SU-DHL-6 (cell line): ENCODE measurements around the gene JSRP1.

Experiments
- H2AFZ ChIP-seq: fragments of 200-600 bp; sonication (generic); 2 replicates; pipeline ENCODE4 v1.6.1; 2014; ENCODE audit warnings: low read depth, mild to moderate bottlenecking, moderate library complexity, mixed read lengths, antibody characterized with exemption, low read length; ENCODE audit not compliant: severe bottlenecking
- H3F3A ChIP-seq: fragments of 200-600 bp; shearing (Covaris generic); 2 replicates; pipeline ENCODE4 v1.6.0; 2016; ENCODE audit warnings: antibody characterized with exemption, mild to moderate bottlenecking; ENCODE audit not compliant: insufficient read depth
- H3K27ac ChIP-seq: fragments of 200-600 bp; sonication (generic); 2 replicates; pipeline ENCODE4 v1.5.1; 2016; ENCODE audit warnings: low read depth, mild to moderate bottlenecking, low read length, moderate library complexity, mixed read lengths
- H3K27me3 ChIP-seq: fragments of 200-600 bp; sonication (generic), shearing (Covaris generic); 2 replicates; pipeline ENCODE4 v1.6.0; 2014; ENCODE audit warnings: mild to moderate bottlenecking, low read length
- H3K36me3 ChIP-seq: fragments of 200-600 bp; sonication (generic); 2 replicates; pipeline ENCODE4 v1.6.1; 2014; ENCODE audit warnings: mild to moderate bottlenecking, low read length, mixed read lengths
- H3K4me2 ChIP-seq: fragments of 300-600, 200-600 bp; shearing (Covaris generic), sonication (generic); 2 replicates; pipeline ENCODE4 v1.6.0; 2014; ENCODE audit warnings: low read length, low read depth, mild to moderate bottlenecking; ENCODE audit not compliant: poor library complexity, severe bottlenecking
- H3K4me3 ChIP-seq: fragments of 200-600 bp; sonication (generic); 2 replicates; pipeline ENCODE4 v1.5.1; 2014; ENCODE audit warnings: antibody characterized with exemption, low read length, mild to moderate bottlenecking, mixed read lengths; ENCODE audit not compliant: insufficient read depth, poor library complexity, severe bottlenecking
- H3K79me2 ChIP-seq: fragments of 200-600 bp; sonication (generic); 2 replicates; pipeline ENCODE4 v1.6.1; 2014; ENCODE audit warnings: mild to moderate bottlenecking, low read length, moderate library complexity; ENCODE audit not compliant: insufficient read depth
- H3K9ac ChIP-seq: fragments of 200-600 bp; sonication (generic); 2 replicates; pipeline ENCODE4 v1.7.0; 2014; ENCODE audit warnings: mild to moderate bottlenecking, low read length
- H3K9me2 ChIP-seq: fragments of 200-600 bp; sonication (generic); replicated peaks from 2 replicates; pipeline ENCODE4 v1.6.1; 2014; ENCODE audit warnings: low read length; ENCODE audit not compliant: insufficient read depth
- H3K9me3 ChIP-seq: fragments of 200-600 bp; sonication (generic); 2 replicates; pipeline ENCODE4 v1.6.1; 2014; ENCODE audit warnings: low read length, mixed read lengths; ENCODE audit not compliant: insufficient read depth
- H4K20me1 ChIP-seq: fragments of 200-600 bp; sonication (generic); 2 replicates; pipeline ENCODE4 v1.6.1; 2014; ENCODE audit warnings: low read depth, mild to moderate bottlenecking, antibody characterized with exemption, low read length, moderate library complexity, mixed read lengths
- EZH2phosphoT487 ChIP-seq: fragments of 200-600 bp; sonication (generic), shearing (Covaris generic); conservative IDR thresholded peaks from 2 replicates; pipeline ENCODE4 v1.6.1; 2018; ENCODE audit warnings: mild to moderate bottlenecking, antibody characterized with exemption, low read length, moderate library complexity, mixed read lengths
- TF ChIP-seq, protein P1 (sequence below): fragments of 200-600 bp; sonication (generic); IDR thresholded peaks from one replicate; pipeline ENCODE4 v1.5.1; 2017; ENCODE audit warnings: antibody characterized with exemption, mild to moderate bottlenecking, low read length, moderate library complexity; ENCODE audit not compliant: insufficient read depth, poor library complexity, severe bottlenecking

Gene JSRP1

DNA sequence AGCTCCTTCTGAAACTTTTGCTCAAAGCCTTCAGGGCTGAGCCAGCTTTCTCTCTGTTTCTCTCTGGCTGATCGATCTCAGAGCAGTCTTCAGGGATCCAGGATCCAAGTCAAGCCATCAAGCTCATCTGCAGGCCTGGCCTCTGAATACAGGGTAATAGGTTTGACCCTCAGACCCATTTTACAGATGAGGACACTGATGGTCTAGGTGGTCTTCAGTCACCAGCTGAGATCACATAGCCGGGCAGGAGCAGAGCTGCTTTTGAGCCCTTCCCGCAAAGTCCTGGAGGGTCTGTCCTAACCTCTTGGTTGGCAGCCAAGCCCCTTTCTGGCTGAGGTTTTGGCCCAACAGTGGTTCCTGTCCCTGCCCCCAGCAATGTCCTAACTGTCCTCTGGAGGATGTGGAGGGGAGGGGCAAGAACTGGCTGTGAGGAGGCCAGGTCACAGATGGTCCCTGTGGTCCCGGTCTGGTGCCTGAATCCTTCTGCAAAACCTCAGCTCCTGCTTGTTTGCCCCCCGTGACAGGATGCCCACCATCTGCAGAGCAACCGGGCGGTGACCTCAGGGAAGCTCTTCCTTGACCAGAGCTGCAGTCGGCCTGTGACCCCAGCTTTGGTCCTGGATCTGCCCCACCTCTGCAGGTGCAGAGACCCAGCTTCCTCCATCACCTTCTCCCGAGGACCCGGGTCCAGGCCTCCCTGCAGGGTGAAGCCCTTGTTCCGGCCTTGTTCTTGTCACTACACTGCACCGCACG, 31.5 kb upstream of the JSRP1 start:
- TF ChIP-seq, protein P1, sequence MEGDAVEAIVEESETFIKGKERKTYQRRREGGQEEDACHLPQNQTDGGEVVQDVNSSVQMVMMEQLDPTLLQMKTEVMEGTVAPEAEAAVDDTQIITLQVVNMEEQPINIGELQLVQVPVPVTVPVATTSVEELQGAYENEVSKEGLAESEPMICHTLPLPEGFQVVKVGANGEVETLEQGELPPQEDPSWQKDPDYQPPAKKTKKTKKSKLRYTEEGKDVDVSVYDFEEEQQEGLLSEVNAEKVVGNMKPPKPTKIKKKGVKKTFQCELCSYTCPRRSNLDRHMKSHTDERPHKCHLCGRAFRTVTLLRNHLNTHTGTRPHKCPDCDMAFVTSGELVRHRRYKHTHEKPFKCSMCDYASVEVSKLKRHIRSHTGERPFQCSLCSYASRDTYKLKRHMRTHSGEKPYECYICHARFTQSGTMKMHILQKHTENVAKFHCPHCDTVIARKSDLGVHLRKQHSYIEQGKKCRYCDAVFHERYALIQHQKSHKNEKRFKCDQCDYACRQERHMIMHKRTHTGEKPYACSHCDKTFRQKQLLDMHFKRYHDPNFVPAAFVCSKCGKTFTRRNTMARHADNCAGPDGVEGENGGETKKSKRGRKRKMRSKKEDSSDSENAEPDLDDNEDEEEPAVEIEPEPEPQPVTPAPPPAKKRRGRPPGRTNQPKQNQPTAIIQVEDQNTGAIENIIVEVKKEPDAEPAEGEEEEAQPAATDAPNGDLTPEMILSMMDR: no peak
- TF ChIP-seq EZH2phosphoT487: no peak
- Histone ChIP-seq H3K36me3 (no peaks in the 10 kb centered on the region), H3K9me2 (no peaks in the 10 kb centered on the region), H3K4me2 (no peak overlapping the region), H3K27ac (no peak overlapping the region), H4K20me1 (no peaks in the 10 kb centered on the region), H2AFZ (no peak overlapping the region), H3F3A (0 out of 2 replicates have a peak, but pooled peaks cover 3% of the 10 kb centered on the region), H3K4me3 (no peak overlapping the region), H3K27me3 (no peaks in the 10 kb centered on the region), H3K79me2 (no peaks in the 10 kb centered on the region), H3K9ac (no peak overlapping the region), H3K9me3 (no peaks in the 10 kb centered on the region)

DNA sequence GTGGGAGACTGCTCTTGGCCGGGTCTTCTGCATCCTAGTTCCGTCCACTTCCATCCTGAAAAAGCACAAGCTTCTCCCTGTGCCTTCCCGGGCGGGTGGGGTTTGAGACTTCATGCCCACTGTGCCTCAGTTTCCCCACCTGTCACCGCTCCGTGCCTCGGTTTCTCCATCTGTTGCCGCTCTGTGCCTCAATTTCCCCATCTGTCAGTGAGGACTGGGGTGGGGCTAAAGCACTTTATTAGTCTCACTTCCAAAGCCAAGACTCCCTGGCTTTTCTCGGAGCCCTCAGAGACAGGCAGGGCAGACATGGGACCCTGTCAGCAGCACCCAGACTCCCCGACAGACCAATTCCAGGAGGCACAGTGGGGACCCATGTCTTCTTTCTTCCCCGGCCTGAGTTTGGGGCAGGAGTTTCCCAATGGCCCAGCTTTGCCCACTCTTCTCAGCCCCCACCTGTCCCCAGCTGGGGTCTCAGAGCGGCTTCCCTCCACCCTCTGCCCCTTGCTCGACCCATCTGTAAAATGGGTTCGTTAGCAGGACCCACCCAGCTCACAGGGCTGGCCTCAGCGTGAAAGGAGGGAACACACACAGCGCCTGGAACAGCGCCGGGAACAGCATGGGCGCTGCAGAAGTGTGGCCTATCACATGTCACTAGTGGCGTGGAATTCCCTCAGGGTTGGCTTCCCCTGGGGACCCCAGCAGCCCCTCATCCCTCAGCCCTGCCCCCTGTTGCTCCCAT, 30.4 kb upstream of the JSRP1 start:
- Histone ChIP-seq H3K9me3 (no peaks in the 10 kb centered on the region), H3K36me3 (no peaks in the 10 kb centered on the region), H3K9me2 (no peaks in the 10 kb centered on the region), H4K20me1 (no peaks in the 10 kb centered on the region), H3K27ac (no peak overlapping the region), H3F3A (0 out of 2 replicates have a peak, but pooled peaks cover 3% of the 10 kb centered on the region), H3K4me3 (no peak overlapping the region), H3K9ac (no peak overlapping the region), H3K27me3 (no peaks in the 10 kb centered on the region), H3K79me2 (no peaks in the 10 kb centered on the region), H2AFZ (no peak overlapping the region), H3K4me2 (no peak overlapping the region)
- TF ChIP-seq, protein P1: no peak
- no peak for TF ChIP-seq EZH2phosphoT487

DNA sequence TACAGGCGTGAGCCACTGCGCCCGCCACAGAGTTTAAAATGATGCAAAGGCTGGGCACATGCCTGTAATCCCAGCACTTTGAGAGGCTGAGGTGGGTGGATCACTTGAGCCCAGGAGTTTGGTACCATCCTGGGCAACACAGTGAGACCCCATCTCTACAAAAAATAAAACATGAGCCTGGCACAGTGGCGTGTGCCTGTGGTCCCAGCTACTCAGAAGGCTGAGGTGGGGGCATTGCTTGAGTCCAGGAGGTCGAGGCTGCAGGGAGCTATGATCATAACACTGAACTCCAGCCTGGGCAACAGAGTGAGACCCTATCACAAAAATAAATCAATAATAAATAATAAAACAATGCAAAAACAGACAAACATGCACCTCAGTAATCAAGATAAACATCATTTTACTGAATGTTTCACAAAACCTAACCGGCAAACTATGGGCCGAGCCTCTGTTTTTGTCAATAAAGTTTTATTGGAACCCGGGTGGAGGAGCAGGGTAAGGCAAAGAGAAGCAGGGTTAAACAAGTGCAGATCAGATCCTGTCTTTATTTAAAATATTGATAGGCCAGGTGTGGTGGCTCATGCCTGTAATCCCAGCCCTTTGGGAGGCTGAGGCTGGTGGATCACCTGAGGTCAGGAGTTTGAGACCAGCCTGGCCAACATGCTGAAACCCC, 27.8 kb upstream of the JSRP1 start:
- Histone ChIP-seq H3K9me3 (no peaks in the 10 kb centered on the region), H3K4me3 (no peak overlapping the region), H3K79me2 (no peaks in the 10 kb centered on the region), H3K27me3 (no peaks in the 10 kb centered on the region), H4K20me1 (no peaks in the 10 kb centered on the region), H3K27ac (no peak overlapping the region), H3K4me2 (no peak overlapping the region), H3K9me2 (no peaks in the 10 kb centered on the region), H3K36me3 (no peaks in the 10 kb centered on the region), H2AFZ (no peak overlapping the region), H3F3A (0 out of 2 replicates have a peak, but pooled peaks cover 3% of the 10 kb centered on the region), H3K9ac (no peak overlapping the region)
- TF ChIP-seq, protein P1: no peak
- TF ChIP-seq EZH2phosphoT487: no peak
